Left forelimb (tissue), 1 donor: ENCODE results near the gene TPRX1.
"Not testable (repeated sequence)": the region's sequence is repeated elsewhere in the genome, so short reads cannot be mapped to it uniquely, and the experiment has no call there.

ENCODE experiments used
- DNase-seq: peaks from one replicate; pipeline ENCODE4 v3.0.0-alpha.2; 2018; ENCODE audit warnings: low spot score

Gene TPRX1

DNA sequence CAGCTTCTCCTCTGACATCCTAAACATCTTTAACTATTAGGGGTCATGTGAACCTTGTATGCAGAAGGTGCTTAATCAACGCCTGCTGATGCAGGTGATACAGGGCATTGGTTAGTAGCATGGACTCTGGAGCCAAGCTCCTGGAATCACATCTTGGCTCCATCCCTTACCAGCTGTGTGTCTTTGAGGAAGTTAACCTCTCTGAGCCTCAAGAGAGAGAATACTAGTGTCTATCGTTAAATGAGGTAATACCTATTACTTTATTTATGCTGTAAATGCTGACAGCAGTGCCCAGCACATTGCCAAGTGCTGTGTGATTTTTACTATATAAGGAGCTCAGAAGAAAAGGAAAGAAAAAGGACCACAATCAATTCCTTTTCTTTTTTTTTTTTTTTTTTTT, 37.0 kb downstream of the TPRX1 start:
- no peak for DNase-seq

DNA sequence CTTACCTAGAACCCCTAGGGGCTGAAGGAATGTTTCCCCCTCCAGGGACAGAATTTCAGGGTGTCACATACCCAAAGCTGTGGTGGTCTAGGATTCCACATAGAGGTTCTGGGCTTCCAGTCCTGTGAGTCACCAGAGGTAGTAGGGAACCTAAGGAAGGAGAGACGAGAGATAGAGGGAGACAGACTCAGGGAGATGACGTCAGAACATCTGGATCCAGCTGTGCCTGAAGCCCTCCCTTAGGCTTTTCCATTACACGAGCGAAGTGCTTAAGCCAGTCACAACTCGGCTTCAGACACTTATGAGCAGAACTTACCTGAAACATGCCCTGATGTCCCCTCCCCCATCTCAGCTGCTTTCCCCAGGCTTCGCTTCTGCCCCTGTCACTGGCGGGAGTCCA, 37.7 kb downstream of the TPRX1 start:
- DNase-seq: no peak

DNA sequence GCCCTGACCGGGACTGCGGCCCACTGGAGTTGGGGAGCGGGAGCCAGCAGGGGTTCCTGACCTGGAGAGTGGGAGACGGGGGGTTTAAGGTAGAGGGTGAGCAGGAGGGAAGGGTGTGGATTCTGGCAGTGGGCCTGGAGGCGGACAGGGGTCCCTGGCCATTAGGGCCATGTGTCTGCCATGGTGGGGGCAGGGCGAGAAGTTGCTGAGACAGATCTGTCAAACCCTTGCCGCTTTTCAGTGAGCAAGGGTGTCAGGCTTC, 38.1 kb downstream of the TPRX1 start:
- DNase-seq: no peak

DNA sequence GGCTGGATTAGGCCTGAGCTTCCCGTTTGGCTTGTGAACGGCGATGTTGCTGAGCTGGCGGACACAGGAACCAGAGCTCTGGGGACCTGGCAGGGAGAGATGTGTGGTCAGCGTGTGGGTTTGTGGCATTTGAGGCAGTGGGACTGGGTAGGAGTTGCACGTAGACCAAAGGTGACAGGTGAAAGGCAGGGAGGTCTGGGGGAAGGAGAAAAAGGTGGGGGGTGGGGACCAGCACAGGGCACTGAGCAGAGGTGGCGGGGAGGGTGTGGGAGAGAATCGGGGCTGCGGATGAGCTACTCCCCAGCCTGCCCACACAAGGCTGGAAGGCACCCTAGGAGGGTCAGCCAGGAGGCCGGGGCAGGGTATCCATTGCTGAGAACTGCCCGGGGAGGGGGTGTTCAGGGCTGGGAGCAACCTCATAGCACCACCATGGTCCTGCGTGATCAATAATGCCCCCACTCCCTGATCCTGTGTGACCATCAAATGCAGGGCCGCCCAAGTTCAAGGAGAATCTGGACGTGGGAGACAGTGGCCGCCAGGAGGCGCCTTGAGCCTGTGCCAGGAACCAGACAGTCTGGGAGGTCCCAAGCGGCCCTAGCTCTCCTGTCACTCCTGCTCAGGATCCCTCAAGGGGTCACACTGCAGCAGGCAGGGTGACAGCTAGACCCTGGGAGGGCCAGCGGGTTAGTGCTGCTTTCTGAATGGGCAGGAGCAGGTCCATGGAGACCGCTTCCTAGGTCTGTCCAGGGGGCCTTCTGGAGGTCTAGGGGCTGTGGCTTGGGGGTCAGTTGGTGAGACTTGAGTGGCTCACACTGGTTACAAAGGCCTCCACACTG, 38.6 kb downstream of the TPRX1 start:
- no peak for DNase-seq

DNA sequence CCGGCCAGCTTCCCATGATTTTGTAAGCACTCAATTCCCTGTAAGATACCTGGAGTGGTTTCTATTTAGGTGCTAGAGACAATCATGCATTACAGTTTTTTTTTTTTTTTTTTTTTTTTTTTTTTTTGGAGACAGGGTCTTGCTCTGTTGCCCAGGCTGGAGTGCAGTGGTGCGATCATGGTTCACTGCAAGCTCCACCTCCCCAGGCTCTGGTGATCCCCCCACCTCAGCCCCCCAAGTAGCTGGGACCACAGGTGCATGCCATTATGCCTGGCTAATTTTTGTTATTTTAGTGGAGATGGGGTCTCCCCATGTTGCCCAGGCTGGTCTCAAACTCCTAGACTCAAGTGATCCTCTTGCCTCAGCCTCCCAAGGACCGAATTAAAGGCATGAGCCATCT, 39.6 kb downstream of the TPRX1 start:
- not testable (repeated sequence) for DNase-seq

DNA sequence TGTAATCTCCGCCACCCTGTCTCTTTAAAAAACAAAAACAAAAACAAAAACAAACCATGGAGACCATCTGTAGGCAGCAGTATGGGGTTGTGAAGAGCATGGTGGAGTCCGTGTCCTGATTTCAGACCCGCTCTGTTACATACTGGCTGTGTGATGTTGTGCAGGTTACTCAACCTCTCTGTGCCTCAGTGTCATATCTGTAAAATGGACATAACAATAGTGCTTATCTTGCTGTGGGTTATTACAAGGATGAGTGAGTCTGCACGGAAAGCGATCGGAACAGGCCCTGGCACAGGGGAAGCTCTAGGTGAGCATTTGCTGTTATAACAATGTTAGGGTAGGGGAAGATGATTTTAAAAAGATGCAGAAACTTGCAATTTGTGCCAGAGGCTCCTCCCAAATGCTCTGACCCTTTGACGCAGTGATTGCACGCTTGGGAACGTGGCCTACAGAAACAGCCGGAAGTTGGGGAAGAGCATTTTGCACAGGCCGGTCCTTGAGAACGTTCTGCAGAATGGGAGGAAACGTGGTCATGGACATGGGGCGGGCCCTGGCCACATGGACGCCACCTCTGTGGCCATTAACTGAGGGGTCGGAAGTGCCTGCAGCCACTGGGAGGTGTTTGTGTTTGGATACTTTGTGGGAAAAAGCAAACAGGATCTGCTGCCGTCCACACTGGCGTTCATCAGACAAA, 41.6 kb downstream of the TPRX1 start:
- no peak for DNase-seq

DNA sequence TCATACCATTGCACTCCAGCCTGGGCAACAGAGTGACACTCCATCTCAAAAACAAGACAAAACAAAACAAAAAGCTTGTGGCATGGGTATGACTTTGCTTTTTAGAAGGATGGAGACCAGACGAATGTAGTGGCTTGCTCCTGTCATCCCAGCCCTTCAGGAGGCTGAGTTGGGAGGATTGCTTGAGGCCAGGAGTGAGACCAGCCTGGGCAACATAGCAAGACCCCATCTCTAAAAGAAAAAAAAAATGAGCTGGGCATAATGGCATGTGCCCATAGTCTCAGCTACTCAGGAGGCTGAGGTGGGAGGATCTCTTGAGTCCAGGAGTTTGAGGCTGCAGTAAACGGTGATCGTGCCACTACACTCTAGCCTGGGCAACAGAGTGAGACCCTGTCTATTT, 42.2 kb downstream of the TPRX1 start:
- DNase-seq: no peak

DNA sequence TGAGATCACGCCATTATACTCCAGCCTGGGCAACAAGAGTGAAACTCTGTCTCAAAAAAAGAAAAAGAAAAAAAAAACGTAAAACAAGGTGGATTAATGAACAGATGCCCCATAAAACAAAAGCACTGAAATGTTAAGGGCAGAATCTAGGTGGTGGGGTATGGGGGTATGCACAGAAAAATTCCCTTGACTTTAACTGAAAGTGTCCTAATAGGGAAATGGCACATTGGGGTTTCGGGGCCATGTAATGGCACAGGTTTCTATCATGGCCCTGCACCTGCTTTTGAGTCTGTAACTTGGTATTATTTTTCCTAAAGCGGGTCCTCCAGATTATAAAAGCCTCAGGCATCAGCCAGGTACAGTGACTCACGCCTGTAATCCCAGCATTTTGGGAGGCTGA, 42.8 kb downstream of the TPRX1 start:
- no peak for DNase-seq

DNA sequence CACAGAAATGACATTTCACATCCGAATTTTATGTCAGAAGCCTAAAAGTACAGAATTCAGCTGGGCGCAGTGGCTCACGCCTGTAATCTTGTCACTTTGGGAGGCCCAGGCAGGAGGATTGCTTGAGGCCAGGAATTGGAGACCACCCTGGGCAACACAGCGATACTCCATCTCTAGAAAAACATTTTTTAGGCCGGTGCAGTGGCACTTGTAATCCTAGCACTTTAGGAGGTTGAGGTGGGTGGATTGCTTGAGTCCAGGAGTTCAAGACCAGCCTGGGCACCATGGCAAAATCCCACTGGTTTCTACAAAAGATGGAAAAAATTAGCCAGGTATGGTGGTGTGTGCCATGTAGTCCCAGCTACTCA, 43.7 kb downstream of the TPRX1 start:
- DNase-seq: no peak

DNA sequence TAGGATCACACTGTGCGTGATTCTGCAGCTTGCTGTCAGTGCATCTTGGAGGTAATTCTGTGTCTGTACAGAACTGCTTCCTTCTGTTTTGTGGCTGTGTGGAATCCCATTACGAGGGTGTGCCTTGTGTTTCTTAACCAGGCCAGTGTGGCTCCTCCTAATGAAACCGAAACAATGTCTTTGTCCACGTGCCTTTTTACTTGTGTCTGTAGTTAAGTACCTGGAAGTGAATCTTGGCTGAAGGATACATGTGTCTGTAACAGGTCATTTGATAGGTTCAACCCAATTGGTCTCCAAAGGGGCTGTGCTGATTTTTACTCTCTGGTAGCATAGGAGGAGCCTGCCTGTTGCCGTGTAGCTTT, 45.9 kb downstream of the TPRX1 start:
- DNase-seq: no peak

DNA sequence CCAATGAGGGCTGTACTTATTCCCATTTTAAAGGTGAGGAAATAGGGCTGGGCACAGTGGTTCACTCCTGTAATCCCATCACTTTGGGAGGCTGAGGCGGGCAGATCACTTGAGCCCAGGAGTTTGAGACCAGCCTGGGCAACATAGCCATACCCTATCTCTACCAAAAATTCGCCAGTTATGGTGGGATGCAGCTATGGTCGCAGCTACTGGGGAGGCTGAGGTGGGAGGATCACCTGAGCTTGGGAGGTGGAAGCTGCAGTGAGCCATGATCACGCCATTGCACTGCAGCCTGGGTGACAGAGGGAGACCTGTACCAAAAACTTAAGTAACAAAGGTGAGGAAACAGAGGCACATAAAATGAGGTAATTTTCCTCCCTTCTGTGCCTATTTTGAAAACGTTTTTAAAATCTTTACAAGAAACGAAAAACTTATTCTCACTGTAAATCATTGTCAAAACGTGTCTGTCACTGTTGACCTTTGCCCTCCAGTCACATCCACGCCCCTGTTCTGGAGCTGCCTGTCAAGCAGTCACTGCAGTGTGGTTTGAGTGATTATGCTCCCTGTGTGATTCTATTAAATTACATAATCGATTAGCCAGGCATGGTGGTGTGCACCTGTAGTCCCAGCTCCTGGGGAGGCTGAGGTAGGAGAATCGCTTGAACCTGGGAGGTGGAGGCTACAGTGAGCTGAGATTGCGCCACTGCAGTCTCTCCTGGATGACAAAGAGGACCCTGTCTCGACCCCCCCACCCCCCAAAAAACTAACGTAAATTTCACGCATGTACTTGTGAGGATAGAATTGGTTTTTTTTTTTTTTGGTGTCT, 46.5 kb downstream of the TPRX1 start:
- no peak for DNase-seq

DNA sequence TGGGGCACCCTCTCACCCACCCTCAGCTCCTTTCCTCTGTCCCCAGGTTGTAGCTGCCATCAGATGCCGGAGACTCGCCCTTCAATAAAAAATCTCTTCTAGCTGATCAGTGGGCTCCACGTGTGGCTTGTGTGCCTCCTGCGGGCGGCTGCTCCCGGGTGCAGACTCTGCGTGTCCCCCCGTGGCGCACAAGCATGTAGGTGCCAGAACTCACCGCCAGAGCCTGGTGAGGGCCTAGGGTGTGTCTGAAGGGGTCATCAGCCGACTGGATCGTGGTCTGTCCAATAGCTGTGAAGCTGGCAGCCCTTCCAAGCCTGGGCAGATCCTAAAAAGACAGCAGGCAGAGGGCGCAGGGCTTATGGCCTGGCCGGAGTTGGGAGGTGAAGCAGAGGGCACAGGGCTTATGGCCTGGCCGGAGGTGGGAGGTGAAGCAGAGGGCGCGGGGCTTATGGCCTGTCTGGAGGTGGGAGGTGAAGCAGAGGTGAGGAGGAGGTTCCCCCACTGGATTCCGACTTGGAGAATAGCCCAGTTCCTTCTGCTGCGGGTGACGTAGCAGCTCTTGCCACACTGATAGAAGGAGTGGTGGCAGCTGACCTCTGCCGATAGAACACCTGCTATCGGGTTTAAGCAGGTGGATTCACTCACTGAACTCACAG, 47.3 kb downstream of the TPRX1 start:
- no peak for DNase-seq

DNA sequence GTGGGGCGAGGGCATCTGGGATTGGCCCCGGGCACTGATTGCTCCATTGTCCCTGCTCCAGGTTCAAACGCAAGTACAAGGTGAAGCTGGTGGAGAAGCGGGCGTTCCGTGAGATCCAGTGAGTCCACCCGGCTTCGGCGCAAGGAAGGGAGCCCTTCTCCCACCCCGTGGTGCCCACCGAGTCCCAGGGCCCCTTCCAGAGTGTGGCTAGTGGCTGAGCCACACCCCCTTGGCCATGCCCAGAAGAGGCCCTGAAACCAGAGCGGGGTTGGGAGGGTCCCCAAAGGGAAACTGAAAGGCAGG, 47.8 kb downstream of the TPRX1 start:
- no peak for DNase-seq

DNA sequence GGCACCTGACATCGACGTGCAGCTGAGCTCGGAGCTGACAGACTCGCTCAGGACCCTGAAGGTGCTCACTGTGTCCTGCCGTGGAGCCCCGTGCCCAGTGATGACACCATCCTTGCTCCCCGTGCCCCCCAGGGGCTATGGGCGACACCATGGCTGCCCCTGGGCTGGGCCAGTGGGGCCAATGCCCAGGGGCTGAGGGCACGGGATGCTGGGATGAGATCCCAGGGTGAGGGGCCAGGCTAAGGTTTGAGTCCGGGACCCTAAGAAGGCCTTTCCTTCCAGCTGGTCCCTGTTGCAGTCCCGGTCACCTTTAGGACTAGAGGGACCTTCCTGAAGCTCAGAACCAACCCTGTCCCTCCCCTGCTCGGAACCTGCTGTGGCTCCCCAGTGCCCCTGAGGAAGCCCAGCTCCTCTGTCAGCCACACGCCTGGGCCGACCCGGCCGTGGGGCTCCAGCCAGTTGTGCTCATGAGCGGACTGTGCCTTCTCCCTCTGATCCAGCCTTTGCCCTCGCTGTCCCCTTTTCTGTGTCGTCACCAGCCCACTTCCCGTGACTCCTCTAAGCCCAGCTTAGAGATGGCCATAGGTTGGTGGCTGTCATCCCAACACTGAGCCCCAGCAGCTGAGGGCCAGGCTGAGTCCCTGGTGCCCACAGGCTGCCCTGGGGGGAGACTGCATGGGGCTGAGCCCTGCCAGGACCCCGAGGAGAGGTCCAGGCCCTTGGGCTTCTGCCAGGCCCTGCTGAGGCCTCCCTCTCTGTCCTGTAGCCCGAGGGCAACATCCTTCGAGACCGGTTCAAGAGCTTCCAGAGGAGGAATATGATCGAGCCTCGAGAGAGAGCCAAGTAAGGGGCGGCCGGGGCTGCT, 48.4 kb downstream of the TPRX1 start:
- no peak for DNase-seq

DNA sequence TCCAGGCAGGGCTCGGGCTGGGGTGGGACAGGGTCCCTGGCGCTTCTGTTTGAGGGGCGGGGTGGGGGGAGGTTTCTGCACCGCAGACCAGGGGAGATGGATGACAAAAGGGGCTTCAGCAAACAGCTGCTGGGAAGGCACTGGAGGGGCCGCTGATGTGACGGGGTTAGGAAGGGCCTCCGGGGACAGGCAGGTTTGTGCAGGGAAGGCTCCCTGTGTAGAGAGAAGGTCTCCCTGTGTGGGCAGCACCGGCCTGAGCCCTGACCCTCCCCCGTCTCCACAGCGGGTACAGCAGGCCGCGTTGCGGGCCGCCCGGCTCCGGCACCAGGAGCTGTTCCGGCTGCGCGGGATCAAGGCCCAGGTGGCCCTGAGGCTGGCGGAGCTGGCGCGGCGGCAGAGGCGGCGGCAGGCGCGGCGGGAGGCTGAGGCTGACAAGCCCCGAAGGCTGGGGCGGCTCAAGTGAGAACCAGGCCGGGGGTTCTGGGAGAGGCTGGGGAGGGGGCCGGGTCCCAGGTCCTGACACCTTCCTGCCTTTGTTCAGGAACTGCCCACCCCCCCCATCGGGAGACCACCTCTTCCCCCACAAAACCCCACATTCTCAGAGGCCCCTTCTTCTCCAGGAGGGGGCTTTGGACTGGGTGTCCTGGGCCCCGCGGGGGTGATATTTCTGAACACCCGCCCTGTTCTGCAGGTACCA, 49.1 kb downstream of the TPRX1 start:
- no peak for DNase-seq

DNA sequence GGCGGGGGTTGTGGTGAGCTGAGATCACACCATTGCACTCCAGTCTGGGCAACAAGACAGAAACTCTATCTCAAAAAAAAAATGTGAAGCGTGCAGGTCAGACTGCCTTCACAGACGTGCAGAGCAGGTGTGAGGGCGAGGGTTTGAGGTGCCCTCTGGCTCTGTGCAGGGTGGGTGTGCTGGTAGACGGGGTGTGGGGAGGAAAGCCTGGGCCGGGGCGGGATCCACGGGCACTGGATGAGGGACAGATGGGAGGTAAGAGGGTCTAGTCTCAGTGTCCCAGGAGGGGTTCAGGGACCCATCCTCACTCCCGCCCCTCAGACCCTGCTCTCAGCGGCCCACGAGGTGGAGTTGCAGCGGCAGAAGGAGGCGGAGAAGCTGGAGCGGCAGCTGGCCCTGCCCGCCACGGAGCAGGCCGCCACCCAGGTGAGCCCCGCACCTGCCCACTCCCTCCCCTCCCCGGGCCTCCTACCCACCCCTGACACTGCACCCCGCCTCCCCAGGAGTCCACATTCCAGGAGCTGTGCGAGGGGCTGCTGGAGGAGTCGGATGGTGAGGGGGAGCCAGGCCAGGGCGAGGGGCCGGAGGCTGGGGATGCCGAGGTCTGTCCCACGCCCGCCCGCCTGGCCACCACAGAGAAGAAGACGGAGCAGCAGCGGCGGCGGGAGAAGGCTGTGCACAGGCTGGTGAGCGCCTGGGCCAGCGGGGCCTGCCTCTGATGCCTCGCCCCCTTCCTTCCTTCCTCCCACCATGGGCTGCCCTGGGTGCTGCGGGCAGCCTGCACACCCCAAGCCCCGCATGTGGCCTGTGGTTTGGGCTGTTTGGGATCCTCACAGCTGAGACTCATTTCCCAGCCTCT, 49.9 kb downstream of the TPRX1 start:
- DNase-seq: no peak

DNA sequence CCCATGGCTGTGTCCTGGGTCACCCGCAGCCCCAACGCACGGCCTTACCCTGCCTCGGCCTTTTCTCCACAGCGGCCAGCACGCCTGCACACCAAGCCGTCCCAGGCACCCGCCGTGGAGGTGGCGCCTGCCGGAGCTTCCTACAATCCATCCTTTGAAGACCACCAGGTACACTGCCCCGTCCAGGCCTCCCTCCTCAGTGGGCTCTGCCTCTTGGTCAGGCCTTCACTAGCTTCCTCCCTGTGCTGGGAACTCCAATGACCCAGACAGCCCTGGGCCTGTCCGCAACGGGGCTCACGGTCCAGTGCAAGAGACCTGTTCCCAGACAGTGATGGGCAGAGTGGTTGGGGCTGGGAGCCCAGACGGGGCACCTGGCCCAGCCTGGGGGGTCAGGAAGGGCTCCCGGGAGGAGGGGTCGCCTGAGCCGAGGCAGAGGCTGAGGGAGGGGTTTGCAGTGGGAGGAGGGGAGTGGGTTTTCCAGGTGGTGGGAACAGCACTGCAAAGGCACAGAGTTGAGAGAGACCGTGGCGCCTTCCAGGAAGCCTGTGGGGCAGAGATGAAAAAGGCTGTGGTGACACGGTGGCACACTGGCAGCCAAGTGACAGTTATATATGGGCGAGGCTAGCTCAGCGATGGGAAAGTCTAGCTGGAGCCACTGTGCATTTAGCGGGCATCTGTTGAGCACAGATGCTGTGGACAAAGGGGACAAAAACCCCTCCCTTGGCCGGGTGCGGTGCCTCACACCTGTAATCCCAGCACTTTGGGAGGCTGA, 51.7 kb downstream of the TPRX1 start:
- DNase-seq: no peak
